Right ventricle myocardium inferior (tissue), 1 donor: ENCODE measurements around the gene COPS9. TPM values are rescaled to one million over a fixed set of nuclear protein-coding genes. Genes with fewer than 3 reads are reported as not detected.

Source experiments
- ATAC-seq: fragments of 200-7000 bp; cut with Tn5 transposase; one replicate; pipeline ENCODE4 v1.9.1; 2020; ENCODE audit warnings: mild to moderate bottlenecking, moderate library complexity
- DNase-seq: peaks from one replicate; pipeline ENCODE4 v3.0.0; 2021; ENCODE audit errors: missing footprints
- intact Hi-C: fragments of 100-400 bp; cut with DNase I; formaldehyde crosslinking; loops from one replicate; pipeline ENCODE4 v1.11.0; 2022
- total RNA-seq: library from RNA; stranded (reverse); fragmentation: NEBNext Ultra II Directional; extraction: Animal tissue kit (Norgen Biotek cat#: 25700); gene quantifications from one replicate; pipeline ENCODE4 v1.2.1, GENCODE V29; 2021
- donor health status: DM: no; HTN: yes; CAD: no; lungs with severe emphysema.

The COPS9 gene
- total RNA-seq, 1 donor from 2014 or later = 220 TPM

DNA sequence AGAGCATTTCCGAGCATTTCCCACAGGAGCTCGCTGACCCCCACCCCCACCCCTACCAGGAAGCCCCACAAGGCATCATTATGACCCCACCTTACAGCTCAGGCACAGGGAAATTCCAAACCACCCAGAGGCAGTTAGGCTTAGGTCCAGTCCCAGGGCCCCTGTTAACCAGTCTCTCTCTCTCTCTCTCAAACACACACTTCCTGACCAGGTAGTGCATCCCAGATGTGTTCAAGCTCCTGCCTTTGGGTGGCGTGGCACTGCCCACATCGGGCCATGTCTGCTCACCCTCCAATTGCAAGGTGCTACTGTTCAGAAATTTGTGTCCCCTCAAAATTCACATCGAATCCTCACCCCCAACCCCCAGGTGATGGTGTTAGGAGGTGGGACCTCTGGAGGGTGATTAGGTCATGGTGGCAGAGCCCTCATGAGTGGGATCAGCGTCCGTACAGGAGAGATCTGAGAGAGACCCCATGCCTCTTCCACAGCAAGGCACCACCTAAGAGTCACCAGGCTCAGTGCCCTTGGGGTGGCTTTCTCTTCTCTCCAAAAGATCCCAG, 8.8 kb downstream of the COPS9 start:
- ATAC-seq = no peak
- no peak for DNase-seq
- intact Hi-C loops = no loop called here

DNA sequence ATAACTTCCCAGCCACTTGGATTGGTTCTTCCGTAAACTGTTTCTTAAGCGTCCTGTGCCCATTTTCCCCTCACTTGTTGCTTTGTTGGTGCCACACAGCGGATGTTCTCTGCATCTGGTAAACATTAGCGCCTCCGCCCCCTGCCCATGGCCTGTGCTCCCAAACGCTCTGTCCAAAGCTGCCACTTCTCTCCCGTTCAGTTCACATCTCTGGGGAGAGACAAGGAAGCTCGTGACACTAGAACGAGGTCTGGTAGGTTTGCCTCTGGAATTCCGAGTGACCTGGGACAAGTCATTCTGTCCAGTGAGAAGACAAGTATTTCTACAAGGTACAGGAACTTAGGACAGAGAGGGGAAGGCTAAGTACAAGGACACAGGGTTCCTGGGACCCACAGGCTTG, 9.4 kb downstream of the COPS9 start:
- intact Hi-C loops = no loop called here
- ATAC-seq (no peak), DNase-seq (no peak)

DNA sequence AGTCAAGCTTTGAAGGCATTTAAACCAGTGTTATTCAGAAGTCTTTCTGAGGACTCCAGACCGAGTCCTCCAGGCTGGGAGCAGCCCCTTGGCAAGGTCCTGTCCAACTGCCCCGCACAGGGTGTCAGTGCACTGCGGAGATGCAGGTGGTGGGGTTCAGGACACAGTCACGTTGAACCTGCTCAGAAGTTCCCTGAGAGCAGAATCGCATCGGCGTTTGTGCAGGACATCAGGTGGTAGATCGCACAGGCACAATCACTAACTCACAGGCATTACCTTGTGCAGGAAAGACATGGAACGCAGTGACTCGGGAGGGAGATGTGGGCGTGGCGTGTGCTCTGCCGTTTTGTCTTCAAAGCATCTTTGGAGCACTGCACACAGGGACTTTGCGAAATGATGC, 10.4 kb downstream of the COPS9 start:
- intact Hi-C loops = no loop called here
- ATAC-seq (no peak), DNase-seq (peak; percentile 45)

DNA sequence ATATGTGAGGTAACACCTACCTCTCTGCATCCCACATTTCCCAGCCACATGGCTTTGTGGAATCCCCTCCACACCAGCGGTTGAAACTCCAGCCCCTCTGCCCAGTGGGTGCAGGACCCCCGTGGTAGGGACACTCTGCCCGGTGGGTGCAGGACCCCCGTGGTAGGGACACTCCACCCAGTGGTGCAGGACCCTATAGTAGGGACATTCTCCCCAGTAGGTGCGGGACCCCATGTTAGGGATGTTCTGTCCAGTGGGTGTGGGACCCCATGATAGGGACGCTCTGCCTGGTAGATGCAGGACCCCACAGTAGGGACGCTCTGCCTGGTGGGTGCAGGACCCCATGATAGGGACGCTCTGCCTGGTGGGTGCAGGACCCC, 11.5 kb downstream of the COPS9 start:
- intact Hi-C loops = no loop called here
- DNase-seq (no peak), ATAC-seq (no peak)

DNA sequence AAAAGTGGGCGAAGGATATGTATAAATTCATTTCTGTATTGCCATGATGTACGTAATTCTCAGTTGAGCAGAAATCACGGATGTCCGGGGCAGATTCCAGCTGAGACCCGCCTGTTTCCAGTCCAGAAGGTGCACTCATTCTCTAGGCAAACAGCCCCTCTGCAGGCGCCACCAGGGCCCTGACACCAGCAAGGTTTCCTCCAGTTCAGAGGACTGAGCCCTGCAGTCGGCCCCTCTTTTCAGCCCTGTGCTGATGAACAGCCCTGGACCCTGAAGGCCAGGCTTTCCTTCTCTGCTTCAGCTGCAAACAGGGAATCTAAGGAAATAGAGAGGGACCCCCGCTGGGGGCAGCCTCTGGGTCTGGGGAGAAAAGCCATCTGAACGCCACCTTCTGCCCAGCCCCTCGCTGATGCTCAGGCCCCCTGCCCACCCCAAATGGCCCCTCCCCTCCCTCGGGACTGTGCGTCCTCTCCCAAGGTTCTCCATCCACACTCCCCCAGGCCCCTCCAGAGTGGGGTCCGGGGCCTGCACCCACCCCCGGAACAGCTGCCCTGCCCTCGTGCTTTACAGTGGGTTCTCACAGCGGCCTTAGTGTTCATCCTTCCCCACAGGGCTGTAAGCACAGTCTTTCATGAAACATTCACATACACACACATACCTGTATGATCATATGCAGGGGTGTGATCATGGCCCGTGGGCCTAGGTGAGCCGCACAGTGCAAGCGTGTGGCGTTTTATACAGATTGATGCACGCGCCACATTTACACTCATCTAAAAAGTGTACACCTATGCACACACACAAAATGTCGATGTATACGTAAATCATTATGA, 12.1 kb downstream of the COPS9 start:
- no peak for ATAC-seq
- DNase-seq = peak; percentile 55
- intact Hi-C loops = no loop called here

DNA sequence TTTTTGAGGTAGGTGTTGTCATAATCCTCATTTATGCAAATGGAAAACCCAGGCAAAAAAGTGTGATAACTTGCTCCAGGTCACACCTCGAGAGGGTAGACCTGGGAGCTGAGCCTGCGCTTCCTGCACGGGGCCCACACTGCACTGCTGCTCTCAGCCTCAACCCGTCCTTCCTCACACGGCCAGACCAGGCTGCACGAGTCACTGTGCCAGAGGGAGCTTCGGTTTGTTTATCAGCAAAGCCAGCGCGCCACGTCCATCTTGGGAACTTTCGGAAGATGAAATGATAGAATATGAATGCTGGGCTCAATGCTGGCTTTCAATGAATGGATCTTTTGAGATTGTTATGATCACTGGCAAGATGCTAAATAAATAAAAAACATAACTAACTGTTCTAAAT, 14.4 kb downstream of the COPS9 start:
- ATAC-seq (no peak), DNase-seq (peak; percentile 57)
- intact Hi-C loops = no loop called here

DNA sequence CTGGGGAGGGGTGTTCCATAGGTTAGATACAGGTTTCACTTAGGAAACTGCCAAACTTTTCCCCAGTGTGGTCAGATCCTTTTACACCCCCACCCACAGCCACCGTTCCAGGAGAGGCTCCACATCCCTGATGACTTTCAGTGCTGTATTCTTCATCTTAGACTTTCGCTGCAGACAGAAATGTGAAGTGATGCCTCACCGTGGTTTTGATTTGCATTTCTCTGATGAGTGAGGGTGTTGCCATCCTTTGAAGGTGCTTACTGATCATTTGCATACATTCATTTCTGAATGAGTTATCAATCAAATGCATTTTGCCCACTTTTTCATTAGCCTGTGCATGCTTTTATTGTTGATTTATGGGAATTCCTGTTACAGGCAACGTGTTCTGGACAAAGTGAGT, 14.9 kb downstream of the COPS9 start:
- ATAC-seq (no peak), DNase-seq (no peak)
- intact Hi-C loops = no loop called here

DNA sequence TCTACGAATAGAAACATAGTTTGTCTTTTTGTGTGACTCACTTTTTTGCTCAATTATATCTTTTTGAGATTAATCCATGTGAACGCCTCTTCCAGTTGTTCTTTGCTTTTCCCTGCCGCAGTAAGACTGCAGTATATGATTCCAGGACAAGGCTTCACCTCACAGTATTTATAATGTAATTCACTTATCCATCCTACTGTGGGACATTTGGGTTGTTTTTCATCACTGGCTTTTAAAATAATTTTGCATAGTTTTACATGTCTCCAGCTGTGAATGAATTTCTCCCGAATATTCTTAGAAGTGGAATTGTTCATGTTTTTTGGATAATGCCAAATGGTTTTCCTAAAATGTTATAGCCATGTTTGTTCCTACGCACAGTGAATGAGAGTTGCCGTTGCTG, 21.9 kb downstream of the COPS9 start:
- ATAC-seq = no peak
- no peak for DNase-seq
- intact Hi-C loops = no loop called here

DNA sequence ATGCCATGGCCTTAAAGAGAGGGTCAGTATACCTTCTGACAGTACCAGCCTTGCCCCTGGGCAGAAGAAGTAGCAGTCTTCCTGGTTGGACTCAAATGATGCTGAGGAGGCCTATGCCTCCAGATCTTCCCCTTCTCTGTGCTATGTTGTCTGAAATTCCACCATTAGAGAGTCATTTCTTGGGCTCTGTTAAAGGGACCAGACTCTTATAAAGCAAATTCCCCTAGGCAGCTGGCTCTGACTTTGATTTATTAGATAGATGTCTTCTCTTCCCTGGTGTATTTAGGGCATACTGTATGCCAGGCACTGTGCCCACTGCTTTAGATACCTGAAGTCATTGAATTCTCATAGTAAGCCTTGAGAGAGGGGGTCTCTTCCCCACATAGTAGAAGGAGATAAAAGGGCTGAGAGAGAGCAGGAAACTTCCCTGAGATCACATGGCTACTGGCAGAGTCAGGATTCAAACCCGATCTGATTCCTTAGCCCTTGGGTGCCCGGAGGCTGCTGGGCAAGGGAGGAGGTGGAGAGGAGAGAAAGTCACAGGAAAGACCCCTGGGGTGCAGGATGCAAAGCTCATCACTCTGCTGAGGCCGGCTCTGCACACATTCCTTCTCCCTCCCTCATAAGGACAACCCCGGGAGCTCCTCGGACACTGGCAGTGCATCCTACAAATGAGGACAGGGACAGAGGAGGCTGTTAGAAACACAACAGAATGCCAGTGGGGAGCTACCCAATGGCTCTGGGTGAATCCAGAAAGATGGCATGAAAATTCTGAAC, 23.0 kb downstream of the COPS9 start:
- intact Hi-C loops = no loop called here
- DNase-seq = no peak
- no peak for ATAC-seq

DNA sequence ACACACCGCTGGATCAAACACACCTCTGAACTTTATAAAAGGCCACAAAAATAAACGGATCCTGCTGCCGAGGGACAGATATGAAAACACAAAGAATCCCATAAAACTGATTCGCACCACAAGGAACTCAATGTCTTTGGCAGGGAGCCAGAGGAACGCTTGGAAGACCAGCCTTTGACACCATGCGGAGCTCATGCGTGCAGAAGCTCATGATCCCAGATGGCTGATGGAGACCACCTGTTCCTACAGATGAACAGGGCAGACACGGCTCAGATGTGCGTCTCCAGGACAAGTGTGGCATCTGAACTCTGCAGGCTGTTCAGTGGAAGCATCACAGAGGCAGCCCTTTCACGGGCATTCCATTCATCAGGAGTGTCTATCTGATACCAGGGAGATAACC, 24.9 kb downstream of the COPS9 start:
- DNase-seq = no peak
- intact Hi-C loops = no loop called here
- ATAC-seq = no peak

DNA sequence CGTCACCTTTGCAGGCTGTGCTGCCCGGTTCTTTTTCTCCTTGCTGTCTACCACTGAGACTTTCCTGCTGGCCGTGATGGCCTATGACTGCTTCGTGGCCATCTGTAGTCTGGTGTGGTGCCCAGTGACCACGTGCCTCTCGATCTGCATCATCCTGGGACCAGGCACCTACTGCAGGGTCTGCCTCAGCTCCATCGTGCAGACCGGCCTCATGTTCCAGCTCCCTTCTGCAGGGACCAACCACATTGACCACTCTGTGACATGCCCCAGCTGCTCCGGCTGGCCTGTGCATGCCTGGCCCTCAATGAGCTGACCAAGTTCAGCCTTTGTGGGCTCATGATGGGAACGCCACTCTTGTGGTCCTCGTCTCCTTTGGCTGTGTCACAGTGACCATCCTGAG, 26.7 kb downstream of the COPS9 start:
- ATAC-seq (no peak), DNase-seq (no peak)
- intact Hi-C loops = no loop called here

DNA sequence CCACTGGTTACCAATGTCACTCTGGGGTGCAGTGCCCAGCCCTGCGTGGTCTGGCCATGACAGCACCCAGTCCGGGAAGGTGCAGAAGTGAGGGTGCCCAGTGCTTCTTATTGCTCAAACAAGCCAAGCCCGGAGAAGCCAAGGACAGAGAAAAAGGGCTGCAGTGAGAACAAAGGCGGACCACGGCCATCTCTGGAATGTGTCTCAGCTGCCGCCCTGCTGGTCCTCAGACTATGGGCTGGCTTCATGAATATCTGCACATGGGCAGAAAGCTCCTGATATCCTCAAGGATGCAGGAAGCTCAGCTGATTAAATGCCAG, 28.7 kb downstream of the COPS9 start:
- no peak for DNase-seq
- intact Hi-C loops = no loop called here
- no peak for ATAC-seq

DNA sequence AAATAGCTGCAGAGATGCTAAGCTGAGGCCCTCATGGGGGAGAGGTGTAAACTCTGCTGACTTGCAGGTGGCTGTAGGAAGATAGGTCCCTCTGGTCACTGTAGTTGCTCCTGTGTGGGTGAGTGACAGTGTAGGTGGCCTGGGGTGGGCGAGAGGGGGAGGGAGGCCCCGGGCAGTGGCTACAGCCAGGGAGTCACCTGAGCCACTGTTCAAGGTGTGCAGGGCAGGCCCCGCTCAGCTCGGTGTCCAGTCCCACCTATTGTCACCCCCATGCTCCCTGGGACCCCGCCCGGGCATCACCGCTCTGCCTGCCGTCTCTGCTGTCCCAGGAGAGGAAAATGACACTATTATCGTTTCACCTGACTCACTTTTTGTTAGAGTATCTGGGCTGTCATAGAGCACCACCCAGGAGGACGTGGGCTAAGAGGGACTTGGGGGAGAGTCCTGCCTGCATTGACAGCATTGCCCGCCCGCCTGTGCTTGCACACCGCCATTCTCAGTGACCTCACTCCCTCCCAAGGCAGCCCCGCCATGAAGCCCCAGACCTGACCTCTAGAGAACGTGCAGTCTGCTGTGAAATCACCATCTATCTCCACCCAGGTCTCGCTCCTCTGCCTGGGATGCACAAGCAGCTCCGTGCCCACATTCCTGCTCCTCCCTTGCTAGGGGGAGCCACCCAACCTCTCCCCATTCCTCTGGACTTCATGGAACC, 29.2 kb downstream of the COPS9 start:
- intact Hi-C loops = no loop called here
- DNase-seq = no peak

DNA sequence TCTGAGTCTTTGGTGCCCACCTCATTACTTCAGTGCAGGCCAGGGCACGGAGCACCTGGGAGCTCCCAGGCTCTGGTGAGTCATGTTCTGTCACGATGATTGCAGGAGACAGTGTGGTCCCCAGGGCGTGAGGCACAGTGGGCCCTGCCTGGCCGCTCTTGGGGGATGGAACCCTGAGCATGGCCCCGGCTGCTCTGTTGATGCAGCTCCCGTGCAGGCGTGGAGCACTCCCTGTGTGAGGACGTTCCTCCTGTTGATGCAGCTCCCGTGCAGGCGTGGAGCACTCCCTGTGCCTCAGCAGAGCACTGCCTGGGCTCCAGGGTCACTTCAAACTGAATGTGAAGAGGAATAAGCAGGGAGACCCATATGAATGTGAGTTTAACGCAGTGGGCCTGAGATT, 30.1 kb downstream of the COPS9 start:
- ATAC-seq (no peak), DNase-seq (no peak)
- intact Hi-C loops = no loop called here

More for the DNA sequence above, 29.2 kb downstream of the COPS9 start:
- ATAC-seq = no peak

DNA sequence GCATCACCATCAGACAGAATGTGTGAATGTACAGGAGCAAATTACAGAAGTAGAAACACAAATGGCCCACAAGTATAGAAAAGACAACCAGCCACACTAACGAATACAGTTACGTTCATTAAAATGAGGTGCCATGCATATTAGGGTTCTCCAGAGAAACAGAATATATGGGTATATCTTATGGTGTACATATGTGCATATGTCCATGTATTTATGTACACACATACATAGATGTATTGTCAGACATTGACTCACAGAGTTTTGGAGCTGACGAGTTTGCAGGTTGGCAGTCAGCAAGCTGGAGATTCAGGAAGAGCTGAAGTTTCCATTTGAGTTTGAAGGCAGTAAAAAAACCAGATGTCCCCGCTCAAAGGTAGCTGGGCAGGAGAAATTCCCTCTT, 33.0 kb downstream of the COPS9 start:
- ATAC-seq (no peak), DNase-seq (no peak)
- intact Hi-C loops = no loop called here

DNA sequence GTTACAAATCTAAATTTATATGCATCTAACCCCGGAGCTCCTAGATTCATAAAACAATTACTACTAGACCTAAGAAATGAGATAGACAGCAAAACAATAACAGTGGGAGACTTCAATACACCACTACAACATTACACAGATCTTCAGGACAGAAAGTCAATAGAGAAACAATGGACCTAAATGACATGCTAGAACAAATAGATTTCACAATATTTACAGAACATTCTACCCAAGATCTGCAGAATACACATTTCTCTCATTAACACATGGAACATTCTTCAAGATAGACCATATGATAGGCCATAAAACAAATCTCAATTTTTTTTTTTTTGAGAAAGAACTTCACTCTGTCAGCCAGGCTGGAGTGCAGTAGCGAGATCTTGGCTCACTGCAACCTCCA, 37.8 kb downstream of the COPS9 start:
- intact Hi-C loops = no loop called here
- DNase-seq (no peak), ATAC-seq (no peak)

DNA sequence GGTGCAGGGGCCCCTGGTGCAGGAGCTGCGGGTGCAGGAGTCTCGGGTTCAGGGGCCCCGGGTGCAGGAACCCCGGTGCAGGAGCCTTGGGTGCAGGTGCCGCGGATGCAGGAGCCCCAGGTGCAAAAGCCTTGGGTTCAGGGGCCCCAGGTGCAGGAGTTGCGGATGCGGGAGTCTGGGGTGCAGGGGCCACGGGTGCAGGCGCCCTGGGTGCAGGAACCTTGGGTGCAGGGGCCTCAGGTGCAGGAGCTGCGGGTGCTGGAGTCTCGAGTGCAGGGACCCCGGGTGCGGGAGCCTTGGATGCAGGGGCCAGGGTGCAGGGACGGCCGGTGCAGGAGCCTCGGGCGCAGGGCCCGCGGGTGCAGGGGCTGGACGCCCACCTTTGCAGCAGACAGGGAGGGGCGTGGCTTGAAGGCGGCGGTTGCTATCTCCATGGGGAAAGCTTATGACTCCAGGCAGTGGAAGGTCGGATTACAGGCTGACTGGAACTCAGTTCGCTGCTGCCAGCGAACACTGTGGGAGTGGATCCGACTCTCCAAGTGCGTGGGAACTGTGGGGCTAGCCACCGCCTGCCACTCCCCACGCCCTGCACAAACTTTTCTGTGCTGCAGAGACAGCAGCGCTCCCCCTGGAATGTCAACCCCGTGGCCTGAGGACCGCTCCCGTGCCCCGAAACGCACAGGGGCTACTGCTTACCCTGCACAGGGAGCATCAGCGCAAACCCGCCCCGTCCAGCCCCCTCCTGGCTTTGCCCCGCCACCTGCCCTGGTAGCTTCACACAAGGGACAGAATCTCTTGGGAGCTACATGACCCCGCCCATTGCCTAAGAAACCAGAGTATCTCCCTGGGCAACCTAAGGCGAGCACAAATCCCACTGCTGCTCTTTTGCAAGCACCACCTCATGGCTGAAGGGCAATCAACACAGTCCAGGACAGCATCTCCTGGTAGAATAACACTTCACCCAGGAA, 40.3 kb downstream of the COPS9 start:
- intact Hi-C loops = no loop called here
- ATAC-seq = no peak

DNA sequence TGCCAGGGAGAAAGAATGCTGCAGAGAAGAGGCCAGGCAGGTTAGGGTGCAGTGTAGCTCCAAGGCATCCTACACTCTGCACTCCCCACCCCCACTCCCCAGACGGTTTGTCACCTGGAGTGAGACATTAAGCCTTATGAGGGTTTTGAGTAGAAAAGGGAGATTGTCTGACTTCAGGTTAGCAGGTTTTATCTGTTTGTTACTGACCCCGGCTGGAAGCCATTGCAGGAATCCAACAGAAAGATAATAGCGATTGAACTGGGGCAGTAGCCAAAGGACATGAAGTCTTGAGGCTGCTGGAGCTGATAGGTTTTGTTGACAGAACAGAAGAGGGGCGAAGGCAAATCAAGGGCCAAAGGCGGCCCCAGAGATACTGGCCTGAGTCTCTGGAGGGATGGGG, 46.8 kb downstream of the COPS9 start:
- intact Hi-C loops = no loop called here
- ATAC-seq (no peak), DNase-seq (no peak)

More for the DNA sequence above, 40.3 kb downstream of the COPS9 start:
- DNase-seq = no peak

DNA sequence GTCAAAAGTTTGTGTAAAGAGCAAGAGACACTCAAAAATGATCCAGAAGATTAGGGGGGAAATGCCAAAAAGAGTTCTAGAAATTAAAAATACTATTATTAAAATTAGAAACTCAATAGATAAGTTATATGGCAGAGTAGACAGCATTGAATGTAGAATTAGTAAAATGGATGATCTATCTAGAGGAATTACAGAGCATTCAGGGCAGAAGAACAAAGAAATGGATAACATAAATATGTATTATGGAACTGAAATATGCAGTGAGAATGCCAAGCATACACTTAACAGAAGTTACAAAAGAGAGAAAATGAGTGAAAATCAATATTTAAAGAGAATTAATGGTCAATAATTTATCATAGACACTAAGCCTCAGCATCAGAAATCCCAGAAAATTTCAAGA, 49.5 kb downstream of the COPS9 start:
- DNase-seq = no peak

More for the DNA sequence above, 49.5 kb downstream of the COPS9 start:
- intact Hi-C loops = no loop called here
- ATAC-seq = no peak
